ENCODE results near the gene NF1. TPM values are rescaled to one million over a fixed set of nuclear protein-coding genes. Genes with fewer than 3 reads are reported as not detected.
A peak's percentile ranks its signal among the peaks of the same experiment; 100 is the strongest.

Gene NF1
- total and polyA plus RNA-seq, 5 donors: 7.2 to 60.8 (median 46.1) TPM

- 51% methylated on average over 8 of the region's 8 CpGs for WGBS
- Histone ChIP-seq H3K9me3 (ENCODE audit: control insufficient read depth, low read length) (no peaks in the 10 kb centered on the region), H3K27ac (ENCODE audit: low read length) (peak overlapping the region; percentile 23), H3K4me1 (ENCODE audit: control insufficient read depth, insufficient read depth, low read length) (no peaks in the 10 kb centered on the region), H3K4me3 (ENCODE audit: low read length) (peak overlapping the region; percentile 51), H3K27me3 (ENCODE audit: control insufficient read depth, insufficient read depth) (no peaks in the 10 kb centered on the region)
- intact Hi-C loops (cut with DNase I): no loop called here
- DNase-seq: peak; percentile 60 to 81 (median 60)
- ATAC-seq: peak; percentile 82 to 92
Measured at GRCh38 chr17:31318298-31318801, 223.6 kb downstream of the NF1 start.

GRCh38 chr17:31318851-31319661 is 224.3 kb downstream of the NF1 start:
- intact Hi-C loops (cut with DNase I): no loop called here
- ATAC-seq (no peak), DNase-seq (no peak)
- 76% methylated on average over 5 of the region's 5 CpGs for WGBS
- Histone ChIP-seq H3K27me3 (ENCODE audit: control insufficient read depth, insufficient read depth) (no peaks in the 10 kb centered on the region), H3K4me3 (ENCODE audit: low read length) (peak overlapping the region; percentile 51), H3K27ac (ENCODE audit: low read length) (no peak overlapping the region), H3K9me3 (ENCODE audit: control insufficient read depth, low read length) (no peaks in the 10 kb centered on the region), H3K4me1 (ENCODE audit: control insufficient read depth, insufficient read depth, low read length) (no peaks in the 10 kb centered on the region)

- intact Hi-C loops (cut with DNase I): no loop called here
- H3K4me3 ChIP-seq (ENCODE audit: low read length): no peak overlapping the region
- no peaks in the 10 kb centered on the region for H3K9me3 ChIP-seq (ENCODE audit: control insufficient read depth, low read length)
- ATAC-seq: no peak
- no peaks in the 10 kb centered on the region for H3K27me3 ChIP-seq (ENCODE audit: control insufficient read depth, insufficient read depth)
- no peak overlapping the region for H3K27ac ChIP-seq (ENCODE audit: low read length)
- DNase-seq: no peak
- no peaks in the 10 kb centered on the region for H3K4me1 ChIP-seq (ENCODE audit: control insufficient read depth, insufficient read depth, low read length)
- 83% methylated on average over 2 of the region's 2 CpGs for WGBS
Measured at GRCh38 chr17:31320241-31320640, 225.5 kb downstream of the NF1 start.

- DNase-seq: no peak
- Histone ChIP-seq H3K27ac (ENCODE audit: low read length) (no peak overlapping the region), H3K4me1 (ENCODE audit: control insufficient read depth, insufficient read depth, low read length) (no peaks in the 10 kb centered on the region), H3K9me3 (ENCODE audit: control insufficient read depth, low read length) (no peaks in the 10 kb centered on the region), H3K27me3 (ENCODE audit: control insufficient read depth, insufficient read depth) (no peaks in the 10 kb centered on the region), H3K4me3 (ENCODE audit: low read length) (peak overlapping the region; percentile 10)
- intact Hi-C loops (cut with DNase I): no loop called here
- ATAC-seq: peak in 1 of 2 donors; percentile 54
- WGBS: 53% methylated on average over 1 of the region's 1 CpG
Measured at GRCh38 chr17:31320791-31321190, 226.0 kb downstream of the NF1 start.

GRCh38 chr17:31321481-31321880 is 226.7 kb downstream of the NF1 start, which contains the start of gene EVI2A:
EVI2A (minus strand) TSS chr17:31321622; CDS start chr17:31319013, 2,609 bp downstream.
- Histone ChIP-seq H3K9me3 (ENCODE audit: control insufficient read depth, low read length) (no peaks in the 10 kb centered on the region), H3K4me1 (ENCODE audit: control insufficient read depth, insufficient read depth, low read length) (no peaks in the 10 kb centered on the region), H3K27ac (ENCODE audit: low read length) (no peak within 1 kb of the TSS), H3K27me3 (ENCODE audit: control insufficient read depth, insufficient read depth) (no peaks in the 10 kb centered on the region), H3K4me3 (ENCODE audit: low read length) (peak within 1 kb of the TSS; percentile 10)
- DNase-seq (no peak), ATAC-seq (peak in 1 of 2 donors; percentile 40)
- intact Hi-C loops (cut with DNase I): no loop called here
- WGBS: 64% methylated on average over 3 of the region's 3 CpGs

DNA sequence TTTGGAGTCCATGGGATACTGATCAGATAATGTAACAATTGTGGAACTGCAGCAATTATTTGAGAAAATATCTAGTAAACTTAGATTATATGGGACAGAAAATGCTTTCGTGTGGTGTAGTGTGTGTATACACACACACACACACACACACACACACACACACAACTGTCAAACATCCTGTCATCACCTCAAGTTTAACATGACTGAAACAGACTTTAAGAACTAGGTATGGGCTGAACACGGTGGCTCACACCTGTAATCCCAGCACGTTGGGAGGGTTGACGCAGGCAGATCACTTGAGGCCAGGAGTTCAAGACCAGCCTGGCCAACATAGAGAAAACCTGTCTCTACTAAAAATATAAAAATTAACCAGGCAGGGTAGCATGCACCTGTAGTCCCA is 227.2 kb downstream of the NF1 start:
- ATAC-seq (no peak), DNase-seq (no peak)
- Histone ChIP-seq H3K9me3 (ENCODE audit: control insufficient read depth, low read length) (no peaks in the 10 kb centered on the region), H3K27me3 (ENCODE audit: control insufficient read depth, insufficient read depth) (no peaks in the 10 kb centered on the region), H3K27ac (ENCODE audit: low read length) (no peak overlapping the region), H3K4me3 (ENCODE audit: low read length) (no peak overlapping the region), H3K4me1 (ENCODE audit: control insufficient read depth, insufficient read depth, low read length) (no peaks in the 10 kb centered on the region)
- intact Hi-C loops (cut with DNase I): no loop called here
- 91% methylated on average over 4 of the region's 4 CpGs for WGBS

DNA sequence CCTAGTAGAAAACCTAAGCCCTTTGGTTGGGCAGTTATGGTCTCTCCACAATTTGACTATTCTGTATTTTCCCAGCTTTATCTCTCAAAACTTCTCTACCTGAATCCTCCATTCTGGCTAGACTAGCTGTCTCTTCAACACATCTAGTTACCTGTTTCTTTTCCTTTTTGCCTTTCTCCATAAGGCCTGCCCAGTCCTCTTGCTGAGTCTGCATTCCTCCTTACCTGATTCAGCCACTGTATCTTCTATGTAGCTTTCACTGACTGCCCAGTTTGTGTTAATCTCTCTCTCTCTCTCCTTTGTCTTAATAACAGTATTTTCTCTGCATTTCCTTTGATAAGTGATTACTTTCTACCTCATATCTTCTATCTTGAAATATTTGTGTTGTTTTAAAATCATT is 228.8 kb downstream of the NF1 start:
- Histone ChIP-seq H3K27ac (ENCODE audit: low read length) (no peak overlapping the region), H3K27me3 (ENCODE audit: control insufficient read depth, insufficient read depth) (no peaks in the 10 kb centered on the region)

DNA sequence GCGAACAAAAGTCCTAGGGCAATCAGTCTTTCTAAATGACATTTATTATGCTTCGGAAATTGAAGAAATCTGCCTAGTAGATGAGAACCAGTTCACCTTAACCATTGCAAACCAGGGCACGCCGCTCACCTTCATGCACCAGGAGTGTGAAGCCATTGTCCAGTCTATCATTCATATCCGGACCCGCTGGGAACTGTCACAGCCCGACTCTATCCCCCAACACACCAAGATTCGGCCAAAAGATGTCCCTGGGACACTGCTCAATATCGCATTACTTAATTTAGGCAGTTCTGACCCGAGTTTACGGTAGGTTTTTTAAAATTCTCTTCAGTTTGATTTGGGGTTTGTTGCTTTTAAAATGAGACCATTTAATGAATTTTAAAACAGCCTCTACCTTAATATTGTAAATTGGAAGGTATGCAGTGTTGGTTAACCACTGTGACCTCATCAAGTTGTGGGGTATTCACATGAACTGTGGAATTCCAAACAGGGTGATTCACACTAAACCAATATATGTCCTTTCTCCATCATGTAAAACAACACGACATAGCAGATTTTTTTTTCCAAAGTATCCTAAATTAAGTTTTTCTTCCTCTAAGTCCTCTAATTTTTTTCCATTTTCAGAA is 232.9 kb downstream of the NF1 start:
- WGBS: 97% methylated on average over 12 of the region's 12 CpGs
- intact Hi-C loops (cut with DNase I): no loop called here

More for the DNA sequence above, 228.8 kb downstream of the NF1 start:
- Histone ChIP-seq H3K9me3 (ENCODE audit: control insufficient read depth, low read length) (no peaks in the 10 kb centered on the region), H3K4me1 (ENCODE audit: control insufficient read depth, insufficient read depth, low read length) (no peaks in the 10 kb centered on the region), H3K4me3 (ENCODE audit: low read length) (no peak overlapping the region)
- intact Hi-C loops (cut with DNase I): no loop called here
- DNase-seq (no peak), ATAC-seq (no peak)

DNA sequence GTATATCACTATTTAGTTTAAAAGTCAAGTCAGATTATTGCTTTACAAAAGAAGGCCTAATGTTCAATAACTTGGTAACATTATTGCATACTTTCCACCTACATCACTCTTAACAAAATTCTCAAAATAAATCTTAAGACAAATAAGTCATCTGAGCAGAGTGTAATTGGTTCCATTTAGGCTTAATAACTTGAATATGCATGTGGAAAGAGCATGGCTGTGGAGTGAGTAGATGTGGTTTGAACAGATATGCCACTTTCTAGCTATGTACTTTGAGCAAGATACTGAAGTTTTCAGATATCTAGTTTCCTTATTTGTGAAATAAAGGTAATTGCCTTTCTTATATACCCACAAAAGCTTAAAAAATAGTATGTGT is 233.4 kb downstream of the NF1 start:
- Histone ChIP-seq H3K9me3 (ENCODE audit: control insufficient read depth, low read length) (no peaks in the 10 kb centered on the region), H3K27me3 (ENCODE audit: control insufficient read depth, insufficient read depth) (no peaks in the 10 kb centered on the region), H3K4me1 (ENCODE audit: control insufficient read depth, insufficient read depth, low read length) (no peaks in the 10 kb centered on the region), H3K27ac (ENCODE audit: low read length) (no peak overlapping the region), H3K4me3 (ENCODE audit: low read length) (no peak overlapping the region)
- DNase-seq (no peak), ATAC-seq (no peak)
- intact Hi-C loops (cut with DNase I): no loop called here

More for the DNA sequence above, 232.9 kb downstream of the NF1 start:
- Histone ChIP-seq H3K27me3 (ENCODE audit: control insufficient read depth, insufficient read depth) (no peaks in the 10 kb centered on the region), H3K4me1 (ENCODE audit: control insufficient read depth, insufficient read depth, low read length) (no peaks in the 10 kb centered on the region), H3K9me3 (ENCODE audit: control insufficient read depth, low read length) (no peaks in the 10 kb centered on the region), H3K27ac (ENCODE audit: low read length) (no peak overlapping the region), H3K4me3 (ENCODE audit: low read length) (no peak overlapping the region)
- DNase-seq (no peak), ATAC-seq (no peak)

- H3K27ac ChIP-seq (ENCODE audit: low read length): no peak overlapping the region
- no peaks in the 10 kb centered on the region for H3K9me3 ChIP-seq (ENCODE audit: control insufficient read depth, low read length)
- intact Hi-C loops (cut with DNase I): no loop called here
- no peak for ATAC-seq
- DNase-seq: no peak
- no peaks in the 10 kb centered on the region for H3K27me3 ChIP-seq (ENCODE audit: control insufficient read depth, insufficient read depth)
- H3K4me1 ChIP-seq (ENCODE audit: control insufficient read depth, insufficient read depth, low read length): no peaks in the 10 kb centered on the region
- H3K4me3 ChIP-seq (ENCODE audit: low read length): no peak overlapping the region
Measured at GRCh38 chr17:31329221-31329620, 234.4 kb downstream of the NF1 start.

- no peaks in the 10 kb centered on the region for H3K27me3 ChIP-seq (ENCODE audit: control insufficient read depth, insufficient read depth)
- DNase-seq: no peak
- no peak for ATAC-seq
- intact Hi-C loops (cut with DNase I): no loop called here
- H3K9me3 ChIP-seq (ENCODE audit: control insufficient read depth, low read length): no peaks in the 10 kb centered on the region
- no peak overlapping the region for H3K27ac ChIP-seq (ENCODE audit: low read length)
- H3K4me1 ChIP-seq (ENCODE audit: control insufficient read depth, insufficient read depth, low read length): peaks cover 2% of the 10 kb centered on the region
- H3K4me3 ChIP-seq (ENCODE audit: low read length): no peak overlapping the region
- WGBS: 71% methylated on average over 6 of the region's 6 CpGs
Measured at GRCh38 chr17:31339906-31340661, 245.3 kb downstream of the NF1 start.

All from right cardiac atrium (tissue), 5 donors.